K562 (cell line): ENCODE measurements around the gene LRP10. TPM values are rescaled to one million over a fixed set of nuclear protein-coding genes. Genes with fewer than 3 reads are reported as not detected.

ENCODE experiments used
- ARID2 ChIP-seq: fragments of 450-650 bp; IDR thresholded peaks from 2 replicates; pipeline ENCODE4 v1.6.1; 2017; ENCODE audit warnings: antibody characterized with exemption, mild to moderate bottlenecking
- CBX8 ChIP-seq: fragments of 200-600 bp; sonication (generic); IDR thresholded peaks from 2 replicates; pipeline ENCODE4 v1.6.1; 2012; ENCODE audit warnings: borderline replicate concordance, mixed run types, low read depth, mild to moderate bottlenecking, moderate library complexity, mixed read lengths, low read length, control low read depth, inconsistent platforms; ENCODE audit not compliant: poor library complexity, severe bottlenecking; ENCODE audit errors: extremely low read depth
- COPS2 ChIP-seq: fragments of 450-650 bp; conservative IDR thresholded peaks from 2 replicates; pipeline ENCODE4 v1.6.1; 2016; ENCODE audit warnings: mild to moderate bottlenecking, moderate library complexity
- DIDO1 ChIP-seq: fragments of 450-650 bp; IDR thresholded peaks from 2 replicates; pipeline ENCODE4 v1.6.1; 2016; ENCODE audit warnings: low read depth, missing biosample characterization, missing genetic modification characterization
- E2F6 ChIP-seq, 2 experiments: IDR thresholded peaks; 2 replicates each; pipeline ENCODE4 v1.6.1; 2011; ENCODE audit warnings: borderline replicate concordance in 1 of 2, control low read depth in 1 of 2, low read depth in 1 of 2, low read length in 1 of 2, mild to moderate bottlenecking in 1 of 2, mixed read lengths in 1 of 2, moderate library complexity in 1 of 2; ENCODE audit not compliant: insufficient read depth in 1 of 2, insufficient read length in 1 of 2, poor library complexity in 1 of 2, severe bottlenecking in 1 of 2; ENCODE audit errors: extremely low read depth in 1 of 2
- EGR1 ChIP-seq: fragments of 450-650 bp; conservative IDR thresholded peaks from 2 replicates; pipeline ENCODE4 v1.6.1; 2017; ENCODE audit warnings: mild to moderate bottlenecking
- ESRRA ChIP-seq: fragments of 450-650 bp; IDR thresholded peaks from 2 replicates; pipeline ENCODE4 v1.6.1; 2014; ENCODE audit warnings: low read depth, mild to moderate bottlenecking, moderate library complexity, borderline replicate concordance
- EWSR1 ChIP-seq: fragments of 450-650 bp; IDR thresholded peaks from 2 replicates; pipeline ENCODE4 v1.6.1; 2018; ENCODE audit warnings: borderline replicate concordance, mild to moderate bottlenecking, low read depth, moderate library complexity; ENCODE audit not compliant: partially characterized antibody
- FUS ChIP-seq: fragments of 200-400 bp; formaldehyde crosslinking; optimal IDR thresholded peaks from 2 replicates; pipeline ENCODE3; 2017; ENCODE audit warnings: low read depth, low read length
- HCFC1 ChIP-seq: IDR thresholded peaks from 2 replicates; pipeline ENCODE4 v1.6.1; 2012; ENCODE audit warnings: low read depth, low read length, improper control_type of control experiment
- HDGF ChIP-seq: fragments of 450-650 bp; IDR thresholded peaks from 2 replicates; pipeline ENCODE4 v1.6.1; 2016
- HMG20A ChIP-seq: fragments of 450-650 bp; formaldehyde crosslinking; conservative IDR thresholded peaks from 2 replicates; pipeline ENCODE4 v1.4.0; 2020; ENCODE audit warnings: mild to moderate bottlenecking, mixed read lengths
- KDM2B ChIP-seq: fragments of 250-450 bp; sonication (Bioruptor Pico); IDR thresholded peaks from 2 replicates; pipeline ENCODE4 v1.8.0; 2021; ENCODE audit warnings: mild to moderate bottlenecking, moderate library complexity
- KLF1 ChIP-seq: fragments of 450-650 bp; IDR thresholded peaks from 2 replicates; pipeline ENCODE4 v1.6.1; 2016; ENCODE audit warnings: missing genetic modification characterization, missing compliant biosample characterization
- L3MBTL2 ChIP-seq: fragments of 450-650 bp; IDR thresholded peaks from 2 replicates; pipeline ENCODE4 v1.6.1; 2016; ENCODE audit warnings: mild to moderate bottlenecking, moderate library complexity
- MTA1 ChIP-seq: fragments of 450-650 bp; IDR thresholded peaks from 2 replicates; pipeline ENCODE4 v1.6.1; 2017; ENCODE audit warnings: borderline replicate concordance
- POLR2AphosphoS5 ChIP-seq: IDR thresholded peaks from 2 replicates; pipeline ENCODE4 v1.6.1; 2011; ENCODE audit warnings: mild to moderate bottlenecking, low read depth, low read length, moderate library complexity; ENCODE audit not compliant: control insufficient read depth, insufficient read depth
- POLR3G ChIP-seq: IDR thresholded peaks from 2 replicates; pipeline ENCODE4 v1.6.1; 2011; ENCODE audit not compliant: insufficient read length, insufficient replicate concordance; ENCODE audit errors: extremely low read depth
- PPARD ChIP-seq: fragments of 250-450 bp; sonication (Bioruptor Pico); IDR thresholded peaks from 2 replicates; pipeline ENCODE4 v1.8.0; 2022; ENCODE audit warnings: inconsistent platforms, mild to moderate bottlenecking, moderate library complexity
- RB1 ChIP-seq: fragments of 450-650 bp; IDR thresholded peaks from 2 replicates; pipeline ENCODE4 v1.6.1; 2017; ENCODE audit warnings: low read depth, mild to moderate bottlenecking
- SMC3 ChIP-seq: conservative IDR thresholded peaks from 2 replicates; pipeline ENCODE4 v1.6.1; 2011; ENCODE audit warnings: low read depth, low read length, improper control_type of control experiment; ENCODE audit not compliant: insufficient read depth
- TCF3 ChIP-seq: sonication (generic); formaldehyde crosslinking; IDR thresholded peaks from 2 replicates; pipeline ENCODE4 v1.4.0; 2020; ENCODE audit warnings: mild to moderate bottlenecking, missing genetic modification reagents
- ZC3H4 ChIP-seq: sonication (generic); formaldehyde crosslinking; IDR thresholded peaks from 2 replicates; pipeline ENCODE4 v1.9.0; 2021; ENCODE audit warnings: missing genetic modification reagents, borderline replicate concordance
- ZFP30 ChIP-seq: fragments of 250-450 bp; sonication (Bioruptor Pico); IDR thresholded peaks from 2 replicates; pipeline ENCODE4 v1.8.0; 2022; ENCODE audit warnings: moderate library complexity, mild to moderate bottlenecking, inconsistent platforms, borderline replicate concordance
- ZKSCAN8 ChIP-seq: fragments of 200-800 bp; sonication (Bioruptor generic); IDR thresholded peaks from 2 replicates; pipeline ENCODE4 v1.6.1; 2016; ENCODE audit warnings: missing genetic modification characterization, missing compliant biosample characterization
- ZNF239 ChIP-seq: fragments of 250-450 bp; sonication (Bioruptor Pico); IDR thresholded peaks from 2 replicates; pipeline ENCODE4 v1.4.0; 2020; ENCODE audit warnings: mild to moderate bottlenecking
- ZNF3 ChIP-seq: fragments of 250-450 bp; sonication (Bioruptor Pico); IDR thresholded peaks from 2 replicates; pipeline ENCODE4 v1.5.0; 2021; ENCODE audit warnings: mild to moderate bottlenecking, moderate library complexity
- ZNF780A ChIP-seq: fragments of 250-450 bp; sonication (Bioruptor Pico); IDR thresholded peaks from 2 replicates; pipeline ENCODE4 v1.5.0; 2021; ENCODE audit warnings: mild to moderate bottlenecking
- polyA plus RNA-seq, 8 experiments: library from polyadenylated mRNA; depleted of rRNA in 4 of 8; stranded (reverse) in 5 of 8; unstranded in 3 of 8; fragments of >200 nt; fragmentation: Nextera tagmentation in 2 of 8; fragmentation: Illumina TruSeq in 1 of 8; extraction: Ambion mirVana in 2 of 8; extraction: Trizol in 1 of 8; gene quantifications; 2 replicates each; pipeline versions ENCODE4 v1.2.1 to v1.2.3, GENCODE V29; 2011 to 2014; ENCODE audit warnings: inconsistent platforms in 1 of 8, missing spikeins in 1 of 8
- total RNA-seq, 7 experiments: library from RNA; depleted of rRNA in 6 of 7; stranded (reverse); fragments of >200 nt in 6 of 7; fragmentation: Illumina TruSeq in 2 of 7; extraction: Trizol in 2 of 7; gene quantifications; 2 replicates each; pipeline versions ENCODE4 v1.2.1 to v1.2.3, GENCODE V29; 2011 to 2021; ENCODE audit warnings: low replicate concordance in 1 of 7

LRP10 gene
- total and polyA plus RNA-seq, 9 of the 15 experiments (the other 6 are each of a cell fraction or from before 2014, with no cell fraction given), result 1.3 to 45.5 (median 10.9) TPM

- no peak for TF ChIP-seq POLR2AphosphoS5
- no peak for TF ChIP-seq KLF1 (tag)
- TF ChIP-seq E2F6 (IDR thresholded peaks at IDR 0.05; ENCODE audit: borderline replicate concordance in 1 of 2, extremely low read depth in 1 of 2, insufficient read depth in 1 of 2, insufficient read length in 1 of 2, low read depth in 1 of 2, low read length in 1 of 2, poor library complexity in 1 of 2, severe bottlenecking in 1 of 2), result no peak
- peak; percentile 95 for TF ChIP-seq ARID2
- no peak for TF ChIP-seq ZNF780A (CRISPR knock-in tag)
- no peak for TF ChIP-seq ZNF3 (CRISPR knock-in tag)
- no peak for TF ChIP-seq TCF3 (CRISPR knock-in tag)
- TF ChIP-seq L3MBTL2, result peak; percentile 70
- TF ChIP-seq PPARD (CRISPR knock-in tag), result no peak
- peak; percentile 12; the same call in 1 of the 2 replicates for TF ChIP-seq HCFC1
- TF ChIP-seq RB1, result peak; percentile 61
- TF ChIP-seq KDM2B (CRISPR knock-in tag), result no peak
- no peak for TF ChIP-seq POLR3G
- no peak for TF ChIP-seq ZKSCAN8
- no peak for TF ChIP-seq DIDO1 (tag)
- TF ChIP-seq ZFP30 (CRISPR knock-in tag), result no peak
- no peak for TF ChIP-seq ZNF239 (CRISPR knock-in tag)
- TF ChIP-seq HDGF, result no peak
- TF ChIP-seq EWSR1, result no peak
- no peak for TF ChIP-seq CBX8
- 0 out of 2 replicates have a peak, but pooled peaks have one; percentile 32 for TF ChIP-seq EGR1
- no peak; the same call in 1 of the 2 replicates for TF ChIP-seq ESRRA
- no peak for TF ChIP-seq ZC3H4
- no peak for TF ChIP-seq HMG20A (CRISPR knock-in tag)
- 0 out of 2 replicates have a peak, but pooled peaks have one; percentile 50 for TF ChIP-seq MTA1
- no peak for TF ChIP-seq COPS2
- TF ChIP-seq FUS, result no peak
- peak; percentile 98 for TF ChIP-seq SMC3
These were observed 18.4 kb upstream of the LRP10 start (continued) for GRCh38 chr14:22852940-22853767.
